Heart left ventricle (tissue), 13 donors: Measurements from ENCODE around the gene DNTT.

Experiments
- CTCF ChIP-seq, 12 donors: fragments of 200-600 bp; sonication (generic) in 4 of 12; IDR thresholded peaks; one replicate each; pipeline versions ENCODE4 v1.5.0 to v1.8.0; 2018 to 2022; ENCODE audit warnings: antibody characterized with exemption in 12 of 12, mild to moderate bottlenecking in 5 of 12
- POLR2A ChIP-seq, 2 donors: fragments of 450-650 bp; IDR thresholded peaks; one replicate each; pipeline ENCODE4 v1.6.1; 2017; ENCODE audit warnings: antibody characterized with exemption in 2 of 2, mild to moderate bottlenecking in 2 of 2, moderate library complexity in 2 of 2
- donor health status: ischemic (EF 13 %, LVEDD 7.1; RV severe dilation, severe dysfunction).
- donor health status: DM: no; HTN: yes; CAD: no.
- donor health status: DM: no; HTN: no; CAD: no.
- donor health status: ischemic (EF 25% LVEDD 6.9; RV normal size, moderate dysfunction).
- donor health status: ischemic (EF 25% LVEDD 5.7; RV mildly dilated, moderate dysfunction).
- donor health status: ischemic (EF 35%, LVEDD 5.7; RV mildly dilated, moderate dysfunction).
- donor health status: nonischemic (EF 11% LVEDD 7.7; RV severe dilation, severe dysfunction).
- donor health status: DM: yes; HTN: yes; CAD: no.
- donor health status: PGD.
- donor health status: ischemic (EF 29% LVEDD 5.4; RV normal size, mild dysfunction).
- donor health status: nonischemic (EF 23%, LVEDD 6.1; RV moderate dilation, normal function).

- TF ChIP-seq POLR2A (IDR thresholded peaks at IDR 0.05): no peak
- no peak for TF ChIP-seq CTCF (IDR thresholded peaks at IDR 0.05)
Measured at GRCh38 chr10:96270571-96270970, 33.7 kb upstream of the DNTT start.
